Measurements from ENCODE around the gene PDE4C.

Gene PDE4C

DNA sequence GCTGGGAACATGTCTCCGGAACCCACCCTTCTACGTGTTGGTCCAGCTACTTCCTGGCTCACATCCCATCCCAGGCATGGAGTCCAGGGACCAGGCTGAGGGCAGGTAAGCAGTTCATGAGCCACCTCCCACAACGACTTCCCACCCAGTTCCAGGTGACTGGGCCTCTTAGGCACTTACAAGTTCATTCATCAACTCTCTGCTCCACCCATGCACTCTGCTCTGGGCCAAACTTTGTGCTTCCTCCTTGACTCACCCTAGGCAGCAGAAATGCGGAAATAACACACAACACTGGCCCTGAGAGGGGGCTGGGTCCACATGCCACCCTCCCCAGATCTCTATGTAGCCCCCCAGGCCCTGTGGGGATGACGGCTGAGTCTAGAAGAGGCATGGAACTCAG, 27.5 kb upstream of the PDE4C start:
- no peak for DNase-seq

DNA sequence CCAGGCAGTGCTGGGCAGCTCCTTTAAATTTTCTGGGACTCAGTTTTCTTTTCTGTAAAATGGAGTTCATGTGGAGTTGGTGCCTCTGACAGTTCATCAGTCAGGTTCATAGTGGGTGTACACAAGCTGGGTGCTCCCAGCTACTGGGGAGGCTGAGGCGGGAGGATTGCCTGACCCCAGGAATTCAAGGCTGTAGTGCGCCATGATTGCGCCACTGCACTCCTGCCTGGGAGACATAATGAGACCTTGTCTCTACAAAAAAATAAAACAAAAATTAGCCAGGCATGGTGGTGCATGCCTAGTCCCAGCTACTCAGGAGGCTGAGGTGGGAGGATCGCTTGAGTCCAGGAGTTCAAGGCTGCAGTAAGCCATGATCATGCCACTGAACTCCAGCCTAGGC, 26.9 kb upstream of the PDE4C start:
- no peak for DNase-seq

DNA sequence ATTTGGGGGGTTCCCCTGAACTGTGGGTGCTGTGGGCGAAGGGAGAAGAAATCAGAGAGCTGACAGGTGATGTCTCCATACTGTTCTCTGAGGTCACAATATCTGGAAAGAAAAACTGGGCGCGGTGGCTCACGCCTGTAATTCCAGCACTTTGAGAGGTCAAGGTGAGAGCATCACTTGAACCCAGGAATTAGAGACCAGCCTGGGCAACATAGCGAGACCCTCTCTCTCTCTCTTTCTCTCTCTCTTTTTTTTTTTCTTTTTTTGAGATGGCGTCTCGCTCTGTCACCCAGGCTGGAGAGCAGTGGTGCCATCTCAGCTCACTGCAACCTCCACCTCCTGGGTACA, 26.1 kb upstream of the PDE4C start:
- no peak for DNase-seq

GRCh38 chr19:18251587-18252369, 25.5 kb upstream of the PDE4C start:
- DNase-seq: peak; percentile 82

GRCh38 chr19:18249834-18250233, 23.6 kb upstream of the PDE4C start:
- DNase-seq: no peak

- DNase-seq: no peak
Observed at GRCh38 chr19:18245297-18245696, 19.1 kb upstream of the PDE4C start.

- no peak for DNase-seq
Observed at GRCh38 chr19:18239303-18239702, 13.1 kb upstream of the PDE4C start.

DNA sequence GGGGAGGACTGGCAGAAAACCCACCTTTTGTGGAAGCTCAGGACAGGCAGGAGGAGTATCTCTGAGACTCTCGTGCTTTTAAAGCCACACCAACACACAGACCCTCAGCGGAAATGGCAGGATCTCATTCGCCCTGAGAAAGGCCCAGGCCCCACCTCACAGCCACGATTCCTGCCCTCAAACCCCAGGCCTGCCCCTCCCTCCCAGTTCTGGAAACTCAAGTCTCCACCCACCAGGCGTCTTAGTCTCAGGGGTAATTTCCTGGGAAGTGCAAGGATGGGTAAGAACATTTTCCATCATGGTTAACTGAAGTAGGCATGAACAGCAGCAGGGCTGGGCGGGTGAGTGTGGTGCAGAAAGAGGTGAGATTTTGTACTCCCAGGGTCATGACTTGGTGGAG, 8.0 kb upstream of the PDE4C start:
- DNase-seq: no peak

GRCh38 chr19:18233224-18233825, 7.1 kb upstream of the PDE4C start:
- no peak for DNase-seq

- DNase-seq: no peak
Observed at GRCh38 chr19:18232540-18233223, 6.4 kb upstream of the PDE4C start.

GRCh38 chr19:18231775-18232174, 5.5 kb upstream of the PDE4C start:
- no peak for DNase-seq

- no peak for DNase-seq
Observed at GRCh38 chr19:18230941-18231734, 4.9 kb upstream of the PDE4C start.

- DNase-seq: no peak
Observed at GRCh38 chr19:18229915-18230314, 3.7 kb upstream of the PDE4C start.

DNA sequence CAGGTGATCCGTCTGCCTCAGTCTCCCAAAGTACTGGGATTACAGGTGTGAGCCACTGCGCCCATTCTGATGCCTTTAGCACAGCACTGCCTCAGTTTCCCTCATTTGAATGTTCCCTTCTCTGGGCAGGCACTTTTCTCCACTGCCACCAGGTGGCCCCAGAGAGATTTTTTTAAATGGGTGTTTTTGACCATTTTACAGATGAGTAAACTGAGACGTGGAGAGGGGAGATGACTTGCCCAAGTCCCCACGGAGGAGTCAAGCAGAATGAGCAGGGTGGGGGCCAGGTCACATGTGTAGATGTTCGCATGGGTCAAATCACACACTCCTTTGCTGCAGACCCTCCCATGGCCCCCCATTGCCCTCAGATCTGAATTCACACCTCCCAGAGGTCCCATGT, 3.2 kb upstream of the PDE4C start:
- no peak for DNase-seq

DNA sequence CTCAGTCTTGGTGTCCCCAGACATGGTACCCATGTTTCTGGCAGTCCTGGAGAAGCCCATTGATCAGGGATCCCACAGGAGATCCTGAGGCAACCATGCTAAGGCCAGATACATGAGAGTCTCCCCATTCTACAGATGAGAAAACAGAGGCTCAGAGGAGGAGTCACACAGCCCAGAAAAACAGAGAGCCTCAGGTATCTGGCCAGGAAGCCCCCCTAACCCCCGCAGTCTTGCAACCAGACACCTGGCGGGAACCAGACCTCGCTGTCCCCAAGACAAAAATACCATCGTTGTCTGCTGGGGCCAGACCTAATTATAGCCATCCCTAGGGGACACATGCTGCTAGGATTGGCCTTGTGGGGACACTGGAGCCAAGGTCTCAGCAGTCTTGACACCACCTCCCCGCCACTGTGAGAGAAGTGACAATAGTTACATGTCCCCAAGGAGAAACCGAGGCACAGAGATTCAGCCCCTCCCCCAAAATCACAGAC, 1.6 kb upstream of the PDE4C start:
- DNase-seq: no peak

DNA sequence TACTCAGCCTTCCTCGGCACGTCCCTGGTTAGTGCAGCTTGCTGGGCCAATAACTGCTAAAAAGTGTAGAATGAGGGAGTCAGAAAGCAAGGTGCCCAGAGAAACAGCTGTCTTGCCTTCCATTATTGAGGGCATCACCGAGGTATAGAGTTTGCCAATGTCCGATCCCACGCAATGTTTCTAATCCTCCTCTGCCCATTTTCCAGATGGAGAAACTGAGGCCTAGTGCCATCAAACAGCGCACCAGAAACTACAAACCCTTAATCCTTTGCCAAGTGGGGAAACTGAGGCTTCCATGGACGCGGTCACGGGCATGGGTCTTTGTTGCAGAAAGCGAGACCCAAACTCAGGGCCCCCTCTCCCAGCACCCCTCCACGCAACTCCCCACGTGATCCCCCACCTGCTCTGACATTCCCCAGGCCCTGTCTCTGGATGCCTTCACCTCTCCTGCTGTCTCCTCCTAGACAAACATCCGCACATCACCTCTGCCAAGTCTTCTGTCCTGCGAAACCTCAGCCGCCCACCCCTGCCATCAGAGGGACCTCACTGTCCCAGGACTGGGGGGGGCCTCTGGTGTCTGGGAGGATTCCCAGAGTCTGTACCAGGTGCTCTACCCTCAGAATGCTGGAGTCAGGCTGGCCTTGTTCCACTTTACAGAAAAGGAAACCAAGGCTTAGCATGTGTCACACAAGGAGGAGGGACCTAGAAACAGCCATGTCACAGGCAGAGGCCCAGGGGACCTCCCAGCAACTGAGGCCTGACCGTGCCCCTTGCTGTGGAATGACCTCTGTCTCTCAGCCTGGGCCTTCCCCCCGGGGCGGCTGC, 930 bp upstream of the PDE4C start:
- DNase-seq: no peak

GRCh38 chr19:18225355-18225701, 910 bp downstream of the PDE4C start:
- no peak for DNase-seq

- peak; percentile 58 for DNase-seq
Observed at GRCh38 chr19:18224525-18225354, 1.5 kb downstream of the PDE4C start.

DNA sequence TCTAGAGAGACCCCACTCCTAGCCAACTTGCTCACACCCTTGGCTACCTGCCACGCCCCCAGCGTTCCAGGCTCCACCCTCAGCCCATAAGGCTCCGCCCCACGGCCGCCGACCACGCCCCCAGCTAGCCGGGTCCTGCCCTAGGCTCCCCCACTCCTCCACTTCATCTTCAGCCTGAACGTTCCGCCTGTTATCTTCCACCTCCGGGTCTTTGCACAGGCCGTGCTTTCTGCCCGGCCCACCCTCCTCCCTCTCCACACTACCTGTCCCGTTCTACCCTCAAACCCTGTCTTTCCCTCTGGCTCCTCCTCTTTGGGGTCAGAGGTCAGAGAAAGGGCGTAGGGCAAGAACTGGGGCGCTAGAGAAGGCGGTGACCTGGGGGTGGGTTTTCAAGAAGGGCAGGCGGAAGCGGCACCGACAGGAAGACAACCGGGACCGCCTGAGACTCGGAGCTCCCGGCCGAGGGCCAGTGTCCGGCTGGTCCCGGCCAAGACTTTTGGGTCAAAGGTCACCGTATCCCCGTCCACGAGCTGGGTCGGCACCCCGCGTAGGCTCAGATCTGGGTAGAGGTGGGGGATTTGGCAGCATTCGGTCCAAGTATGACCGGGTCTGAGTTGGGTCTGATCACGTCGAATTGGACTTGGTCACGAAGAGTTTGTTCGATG, 2.2 kb downstream of the PDE4C start:
- no peak for DNase-seq

DNA sequence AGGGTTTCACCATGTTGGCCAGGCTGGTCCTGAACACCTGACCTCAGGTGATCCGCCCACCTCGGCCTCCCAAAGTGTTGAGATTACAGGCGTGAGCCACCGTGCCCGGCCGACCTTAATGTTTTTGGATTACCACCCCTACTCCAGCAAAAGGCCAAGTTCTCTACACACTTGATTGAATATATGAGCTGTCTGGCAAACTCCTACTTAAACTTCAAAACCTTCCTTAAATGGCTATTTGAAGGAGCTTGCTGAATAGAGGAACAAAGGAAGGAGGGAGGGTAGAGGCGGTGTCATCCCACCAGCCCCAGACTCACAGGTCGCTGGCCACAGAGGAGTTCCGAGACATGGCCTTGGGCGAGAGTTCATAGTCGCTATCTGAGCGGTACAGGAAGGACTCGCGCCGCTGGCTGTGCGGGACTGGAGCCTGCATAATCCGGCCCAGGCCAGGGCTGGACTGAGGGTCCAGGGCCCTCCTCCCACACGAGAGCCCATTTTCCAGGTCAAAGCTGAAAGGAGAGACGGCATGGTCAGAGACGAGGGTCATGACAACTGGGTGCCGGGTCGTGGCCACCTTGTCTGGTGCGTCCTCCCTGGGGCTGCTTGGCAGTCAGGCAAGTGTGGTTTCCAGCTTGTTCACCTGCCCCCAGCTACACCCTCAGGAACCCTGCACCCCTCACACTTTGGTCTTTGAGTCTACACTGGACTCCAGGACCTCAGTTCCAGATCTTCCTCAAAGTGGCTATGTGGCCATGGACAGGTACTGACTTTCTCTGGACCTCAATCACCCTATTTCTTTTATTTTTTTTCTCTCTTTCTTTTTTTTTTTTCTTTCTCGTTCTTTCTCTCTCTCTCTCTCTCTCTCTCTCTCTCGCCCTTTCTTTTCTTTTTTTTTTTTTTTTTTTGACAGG, 4.2 kb downstream of the PDE4C start:
- no peak for DNase-seq
